ENCODE data around the gene HOXB5.

DNA sequence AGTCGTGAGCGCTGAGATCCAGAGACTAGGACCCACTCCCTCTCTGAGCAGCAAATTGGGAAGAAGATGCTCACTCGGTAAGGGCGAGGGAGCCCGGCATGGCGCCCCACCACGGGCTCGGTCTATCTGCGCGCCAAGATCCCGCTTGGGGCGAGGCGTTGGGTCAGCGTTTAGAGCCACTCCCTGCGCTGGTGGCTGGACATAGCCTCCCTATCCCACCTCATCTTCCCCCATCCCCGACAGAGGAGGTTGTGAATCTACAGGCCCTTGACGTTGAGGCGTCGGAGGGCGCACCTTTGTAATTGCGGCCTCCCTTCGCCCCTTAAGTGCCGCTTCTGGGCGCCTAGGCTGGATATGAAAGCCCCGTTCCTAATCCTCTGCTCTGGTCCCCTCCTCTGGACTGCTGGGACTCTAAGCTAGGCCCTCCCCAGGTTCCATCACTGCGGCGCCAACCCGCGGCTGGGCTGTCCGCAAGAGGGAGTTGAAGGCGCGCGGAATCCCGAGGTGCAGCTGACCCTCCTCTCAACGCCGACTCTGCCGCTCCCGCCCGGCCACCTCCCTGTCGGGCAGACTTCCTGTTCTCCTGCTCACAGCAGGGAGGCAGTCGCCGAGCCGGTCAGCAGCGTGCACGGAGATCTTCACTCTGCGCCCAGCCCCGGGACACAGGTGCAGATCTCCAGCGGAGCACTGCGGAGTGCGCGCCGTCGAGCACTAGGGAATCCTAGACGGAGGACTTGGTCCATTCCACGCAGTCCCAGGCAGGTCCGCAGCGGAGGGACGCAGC, 48.7 kb upstream of the HOXB5 start:
- no peak for TF ChIP-seq ZXDB (tag by site-specific recombination; IDR thresholded peaks at IDR 0.05)
- TF ChIP-seq ZNF785 (tag by site-specific recombination; IDR thresholded peaks at IDR 0.05), result no peak
